ENCODE results near the gene ST6GALNAC4. TPM values are rescaled to one million over a fixed set of nuclear protein-coding genes. Genes with fewer than 3 reads are reported as not detected.

The ST6GALNAC4 gene
- total RNA-seq, 2 donors from 2014 or later, result 25.4 to 66.5 TPM

DNA sequence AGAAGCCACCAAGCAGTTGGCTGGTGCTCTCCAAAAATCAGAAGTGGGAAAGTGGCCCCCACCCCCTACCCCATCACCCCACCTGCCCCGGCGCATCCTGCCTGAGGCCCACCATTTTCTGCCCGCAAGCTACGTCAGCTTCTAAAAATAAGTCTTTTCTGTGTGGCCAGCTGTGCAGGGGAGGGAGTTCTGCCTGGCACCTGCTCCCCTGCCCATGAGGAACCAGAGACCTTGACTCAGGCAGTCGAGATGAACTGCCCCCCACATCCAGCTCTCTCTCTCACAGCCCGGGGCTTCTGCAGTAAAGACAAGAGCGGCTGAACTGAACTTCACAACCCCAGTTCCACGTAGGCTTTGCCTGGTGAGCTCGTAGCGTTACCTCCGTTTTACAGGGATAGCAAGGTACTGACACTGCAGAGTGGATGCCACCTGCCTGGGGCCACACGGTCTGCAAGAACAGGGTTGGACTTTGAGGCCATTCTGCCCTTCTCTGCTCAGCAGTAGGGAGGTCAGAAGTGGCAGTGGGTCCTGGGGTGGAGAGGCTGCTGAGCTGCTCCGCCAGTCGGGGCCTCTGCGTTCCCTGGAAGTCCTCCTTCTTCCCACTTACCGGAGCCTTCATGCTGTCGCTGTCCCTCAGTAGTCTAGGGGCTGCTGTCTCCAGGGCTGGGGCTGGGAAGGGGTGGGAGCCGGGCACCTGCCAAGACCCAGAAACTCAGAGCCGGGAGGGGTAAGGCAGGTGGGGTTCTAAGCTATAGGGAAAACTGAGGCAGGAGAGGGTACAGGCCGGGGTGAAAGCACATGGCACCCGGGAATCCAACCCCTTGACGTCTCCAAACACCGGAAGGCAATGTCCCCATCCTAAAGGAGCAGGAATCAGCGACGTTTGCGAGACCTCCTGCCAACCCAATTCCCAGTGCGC, 781 bp downstream of the ST6GALNAC4 start:
- TF ChIP-seq CTCF (IDR thresholded peaks at IDR 0.05), result no peak
- Histone ChIP-seq H3K36me3 (no peaks in the 10 kb centered on the region), H3K4me1 (peaks cover 31% of the 10 kb centered on the region), H3K4me3 (peak overlapping the region; percentile 59), H3K9me3 (no peaks in the 10 kb centered on the region), H3K9ac (ENCODE audit: low read depth in 2 of 2, low read length in 2 of 2) (peak overlapping the region; percentile 63 to 82), H3K27me3 (no peaks in the 10 kb centered on the region), H3K27ac (peak overlapping the region; percentile 57)
- DNase-seq, result peak; percentile 51
- intact Hi-C loops (cut with DNase I), result loop anchor here (2.0 to 5.0 kb wide), 2 partner anchors 45 to 129 kb away; partner anchors contain the start of gene CDK9

DNA sequence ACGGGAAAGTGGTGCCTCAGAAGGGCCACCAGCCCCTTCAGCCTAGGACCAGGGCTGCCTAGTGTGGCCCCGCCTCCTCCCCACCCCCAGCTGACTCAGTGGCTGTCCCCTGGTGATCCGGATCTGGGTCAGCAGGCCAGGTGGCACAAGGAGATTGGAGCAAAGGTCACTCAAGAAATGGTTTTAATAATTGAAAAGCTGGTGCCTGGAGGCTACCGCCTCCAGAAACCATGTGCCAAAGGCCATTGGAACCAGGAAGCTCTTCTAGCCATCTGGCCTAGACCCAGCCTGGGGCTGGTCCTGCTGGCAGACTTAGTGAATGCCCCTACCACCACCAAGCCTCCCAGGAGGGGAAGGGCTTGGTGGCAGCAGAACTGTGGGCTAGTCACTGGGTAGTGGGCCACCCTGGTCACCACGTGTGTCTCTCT, 1.5 kb downstream of the ST6GALNAC4 start:
- DNase-seq, result peak; percentile 67
- Histone ChIP-seq H3K36me3 (no peaks in the 10 kb centered on the region), H3K27me3 (no peaks in the 10 kb centered on the region), H3K4me1 (peaks cover 31% of the 10 kb centered on the region), H3K9me3 (no peaks in the 10 kb centered on the region), H3K9ac (ENCODE audit: low read depth in 2 of 2, low read length in 2 of 2) (peak overlapping the region; percentile 16 to 63), H3K4me3 (no peak overlapping the region), H3K27ac (peak overlapping the region; percentile 57)
- intact Hi-C loops (cut with DNase I), result loop anchor here (5.0 kb wide), 1 partner anchor 128 kb away; the partner anchor contains the start of gene CDK9
- no peak for TF ChIP-seq CTCF (IDR thresholded peaks at IDR 0.05)

- H3K4me3 ChIP-seq, result no peak overlapping the region
- H3K9ac ChIP-seq (ENCODE audit: low read depth in 2 of 2, low read length in 2 of 2), result no peak overlapping the region
- H3K4me1 ChIP-seq, result peaks cover 29% of the 10 kb centered on the region
- H3K9me3 ChIP-seq, result no peaks in the 10 kb centered on the region
- peak; percentile 64 for DNase-seq
- intact Hi-C loops (cut with DNase I), result no loop called here
- H3K27ac ChIP-seq, result peak overlapping the region; percentile 73
- no peak for TF ChIP-seq CTCF (IDR thresholded peaks at IDR 0.05)
- H3K27me3 ChIP-seq, result no peaks in the 10 kb centered on the region
- H3K36me3 ChIP-seq, result no peaks in the 10 kb centered on the region
Measured at GRCh38 chr9:127913682-127914081, 3.2 kb downstream of the ST6GALNAC4 start.

DNA sequence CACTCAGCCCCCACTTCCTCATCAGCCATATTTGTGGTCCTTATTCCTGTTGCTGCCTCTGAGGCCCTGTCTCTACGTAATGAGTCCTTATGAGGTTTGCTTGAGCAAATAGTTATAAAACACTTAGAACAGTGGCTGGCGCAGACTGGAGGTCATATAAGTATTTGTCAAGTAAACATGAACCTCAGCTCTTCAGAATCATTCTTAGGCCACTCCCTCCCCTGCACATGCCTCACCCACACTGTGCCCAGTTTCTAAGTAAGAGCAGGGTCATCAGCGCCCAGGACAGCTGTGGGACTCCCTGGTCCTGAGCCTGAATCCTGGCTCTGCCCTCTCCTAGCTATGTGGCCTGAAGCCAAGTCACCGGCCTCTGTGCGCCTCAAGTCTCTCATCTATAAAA, 4.0 kb downstream of the ST6GALNAC4 start:
- TF ChIP-seq CTCF (IDR thresholded peaks at IDR 0.05), result no peak
- Histone ChIP-seq H3K36me3 (no peaks in the 10 kb centered on the region), H3K4me3 (no peak overlapping the region), H3K9ac (ENCODE audit: low read depth in 2 of 2, low read length in 2 of 2) (peak overlapping the region in 1 of 2 donors; percentile 55), H3K27me3 (no peaks in the 10 kb centered on the region), H3K27ac (peak overlapping the region; percentile 73), H3K4me1 (peaks cover 22% of the 10 kb centered on the region), H3K9me3 (no peaks in the 10 kb centered on the region)
- intact Hi-C loops (cut with DNase I), result no loop called here
- DNase-seq, result peak; percentile 88

DNA sequence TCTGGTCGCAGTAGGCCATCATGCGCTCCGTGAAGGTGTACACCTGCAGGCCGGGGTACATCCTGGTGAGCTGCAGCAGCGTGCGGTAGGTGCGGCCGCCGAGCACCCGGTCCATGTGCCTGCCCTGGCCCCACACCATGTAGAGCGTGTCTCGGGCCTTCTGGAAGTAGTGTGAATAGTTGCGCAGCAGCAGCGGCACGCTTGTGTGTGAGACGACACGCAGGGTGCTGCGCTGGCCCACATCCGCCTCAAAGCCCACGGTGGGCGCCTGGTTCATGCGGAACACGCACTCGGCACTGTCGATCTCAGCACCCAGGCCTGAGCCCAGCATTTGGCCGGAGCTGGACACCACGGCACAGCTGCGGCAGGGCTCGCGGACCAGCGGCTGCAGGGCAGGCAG, 4.5 kb downstream of the ST6GALNAC4 start:
- intact Hi-C loops (cut with DNase I), result no loop called here
- H3K9ac ChIP-seq (ENCODE audit: low read depth in 2 of 2, low read length in 2 of 2), result peak overlapping the region in 1 of 2 donors; percentile 55
- TF ChIP-seq CTCF (IDR thresholded peaks at IDR 0.05), result no peak
- peak overlapping the region; percentile 73 for H3K27ac ChIP-seq
- no peaks in the 10 kb centered on the region for H3K36me3 ChIP-seq
- no peaks in the 10 kb centered on the region for H3K9me3 ChIP-seq
- H3K4me3 ChIP-seq, result no peak overlapping the region
- peak; percentile 32 for DNase-seq
- H3K27me3 ChIP-seq, result no peaks in the 10 kb centered on the region
- H3K4me1 ChIP-seq, result peaks cover 20% of the 10 kb centered on the region
